GM20000 (cell line): ENCODE results near the gene GUCY2C.

ENCODE experiments used
- DNase-seq: peaks from one replicate; pipeline ENCODE4 v3.0.0; 2012; ENCODE audit warnings: low spot score
- CTCF ChIP-seq: IDR thresholded peaks from 2 replicates; pipeline ENCODE4 v1.5.1; 2012; ENCODE audit warnings: mild to moderate bottlenecking, control low read depth; ENCODE audit errors: extremely low read depth, missing control alignments

Gene GUCY2C

GRCh38 chr12:14572401-14572800, 124.0 kb downstream of the GUCY2C start:
- no peak for DNase-seq
- TF ChIP-seq CTCF = no peak

GRCh38 chr12:14571779-14572178, 124.6 kb downstream of the GUCY2C start:
- DNase-seq = no peak
- no peak for TF ChIP-seq CTCF

GRCh38 chr12:14570231-14570630, 126.2 kb downstream of the GUCY2C start:
- no peak for DNase-seq

GRCh38 chr12:14567351-14568162, 128.8 kb downstream of the GUCY2C start, which contains the start of gene PLBD1:
PLBD1 (minus strand) TSS chr12:14567883; CDS start chr12:14567696, 187 bp downstream.
- peak; percentile 54 for DNase-seq
- TF ChIP-seq CTCF = no peak

More at GRCh38 chr12:14570231-14570630, 126.2 kb downstream of the GUCY2C start:
- TF ChIP-seq CTCF = no peak

- no peak for DNase-seq
- TF ChIP-seq CTCF = no peak
Observed at GRCh38 chr12:14564336-14564959, 132.0 kb downstream of the GUCY2C start.

GRCh38 chr12:14563046-14563445, 133.4 kb downstream of the GUCY2C start:
- no peak for TF ChIP-seq CTCF

More at GRCh38 chr12:14563046-14563445, 133.4 kb downstream of the GUCY2C start:
- DNase-seq = no peak
